ENCODE results near the gene MAML2.

The MAML2 gene

GRCh38 chr11:96144553-96144952 lies 198.4 kb downstream of the MAML2 start:
- H3K4me3 ChIP-seq = no peak overlapping the region
- DNase-seq (ENCODE audit: low spot score) = no peak

DNA sequence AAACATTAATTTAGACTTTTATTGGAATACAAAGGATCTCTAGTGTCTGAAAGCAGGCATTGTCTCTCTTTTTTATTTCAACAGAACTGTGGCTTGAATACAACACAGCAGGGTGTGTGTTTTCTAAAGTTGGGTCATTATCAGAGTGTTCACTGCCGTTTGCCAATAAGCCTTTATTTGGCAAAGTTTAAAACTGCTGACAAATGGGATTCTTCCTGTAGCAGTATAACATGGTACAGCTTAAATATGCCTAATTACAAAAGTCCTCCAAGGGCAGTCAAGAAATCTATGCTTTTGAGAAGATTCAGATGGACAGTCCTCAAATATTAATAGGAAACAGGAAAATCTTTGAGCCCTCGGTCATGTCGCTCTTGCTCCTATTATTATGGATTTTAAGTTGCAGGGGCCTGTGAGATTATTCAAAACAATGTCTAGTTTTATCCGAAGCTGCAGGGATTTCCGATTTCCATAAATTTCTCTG lies 199.9 kb downstream of the MAML2 start:
- H3K27ac ChIP-seq = peak overlapping the region in 1 of 2 donors; percentile 28
- H3K4me3 ChIP-seq = no peak overlapping the region
- DNase-seq (ENCODE audit: low spot score) = no peak
- TF ChIP-seq, protein P1, sequence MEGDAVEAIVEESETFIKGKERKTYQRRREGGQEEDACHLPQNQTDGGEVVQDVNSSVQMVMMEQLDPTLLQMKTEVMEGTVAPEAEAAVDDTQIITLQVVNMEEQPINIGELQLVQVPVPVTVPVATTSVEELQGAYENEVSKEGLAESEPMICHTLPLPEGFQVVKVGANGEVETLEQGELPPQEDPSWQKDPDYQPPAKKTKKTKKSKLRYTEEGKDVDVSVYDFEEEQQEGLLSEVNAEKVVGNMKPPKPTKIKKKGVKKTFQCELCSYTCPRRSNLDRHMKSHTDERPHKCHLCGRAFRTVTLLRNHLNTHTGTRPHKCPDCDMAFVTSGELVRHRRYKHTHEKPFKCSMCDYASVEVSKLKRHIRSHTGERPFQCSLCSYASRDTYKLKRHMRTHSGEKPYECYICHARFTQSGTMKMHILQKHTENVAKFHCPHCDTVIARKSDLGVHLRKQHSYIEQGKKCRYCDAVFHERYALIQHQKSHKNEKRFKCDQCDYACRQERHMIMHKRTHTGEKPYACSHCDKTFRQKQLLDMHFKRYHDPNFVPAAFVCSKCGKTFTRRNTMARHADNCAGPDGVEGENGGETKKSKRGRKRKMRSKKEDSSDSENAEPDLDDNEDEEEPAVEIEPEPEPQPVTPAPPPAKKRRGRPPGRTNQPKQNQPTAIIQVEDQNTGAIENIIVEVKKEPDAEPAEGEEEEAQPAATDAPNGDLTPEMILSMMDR (IDR thresholded peaks at IDR 0.05) = no peak

More at GRCh38 chr11:96144553-96144952, 198.4 kb downstream of the MAML2 start:
- TF ChIP-seq, protein P1 (IDR thresholded peaks at IDR 0.05) = no peak
- H3K27ac ChIP-seq = no peak overlapping the region

DNA sequence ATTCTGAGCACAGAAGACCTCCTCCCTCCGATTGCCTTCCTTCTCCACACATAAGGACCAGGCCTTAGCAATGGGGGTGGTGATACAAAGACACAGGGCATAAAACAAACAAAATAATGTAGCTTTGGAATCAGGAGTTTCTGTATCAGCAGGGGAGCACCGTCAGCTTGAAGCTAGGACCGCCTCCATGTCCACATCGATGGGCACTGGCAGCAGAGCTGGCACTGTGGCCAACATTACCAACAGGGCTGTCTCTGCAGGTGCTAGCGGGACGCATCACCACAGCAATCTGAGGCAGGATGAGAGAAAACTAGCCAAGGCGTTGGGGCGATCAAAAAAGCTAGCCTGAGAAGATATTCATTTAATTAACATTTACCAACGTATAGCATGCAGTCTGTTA lies 201.4 kb downstream of the MAML2 start:
- DNase-seq (ENCODE audit: low spot score) = no peak

GRCh38 chr11:96139691-96140090 lies 203.3 kb downstream of the MAML2 start:
- no peak for DNase-seq (ENCODE audit: low spot score)
- no peak overlapping the region for H3K27ac ChIP-seq
- TF ChIP-seq, protein P1 (IDR thresholded peaks at IDR 0.05) = no peak

More for the DNA sequence above, 201.4 kb downstream of the MAML2 start:
- H3K27ac ChIP-seq = no peak overlapping the region
- H3K4me3 ChIP-seq = no peak overlapping the region
- TF ChIP-seq, protein P1 (IDR thresholded peaks at IDR 0.05) = no peak

DNA sequence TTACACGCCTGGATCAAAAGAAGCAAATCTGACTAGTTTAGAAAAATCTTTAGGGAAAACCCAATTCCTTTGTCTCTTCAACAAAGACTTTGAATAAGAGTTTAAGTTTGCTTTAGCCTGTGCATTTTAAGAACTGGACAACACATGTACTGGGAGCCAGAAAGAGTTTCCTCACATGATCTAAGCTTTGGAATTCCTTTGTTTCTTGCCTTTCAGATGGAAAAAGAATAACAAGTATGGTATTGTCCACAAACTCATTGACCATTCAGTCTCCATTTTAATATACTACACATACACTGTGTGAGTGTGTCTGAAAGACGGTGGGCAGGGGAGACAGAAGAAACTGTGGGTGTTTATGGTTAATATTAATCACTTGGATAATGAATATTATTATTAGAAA lies 205.6 kb downstream of the MAML2 start:
- TF ChIP-seq, protein P1 (IDR thresholded peaks at IDR 0.05) = no peak
- no peak for DNase-seq (ENCODE audit: low spot score)
- no peak overlapping the region for H3K27ac ChIP-seq
- no peak overlapping the region for H3K4me3 ChIP-seq

More at GRCh38 chr11:96139691-96140090, 203.3 kb downstream of the MAML2 start:
- H3K4me3 ChIP-seq = no peak overlapping the region

GRCh38 chr11:96136613-96137298 lies 206.2 kb downstream of the MAML2 start:
- TF ChIP-seq, protein P1 (IDR thresholded peaks at IDR 0.05) = no peak
- Histone ChIP-seq H3K4me3 (no peak overlapping the region), H3K27ac (peak overlapping the region in 1 of 2 donors; percentile 8)
- DNase-seq (ENCODE audit: low spot score) = no peak

- no peak for DNase-seq (ENCODE audit: low spot score)
- Histone ChIP-seq H3K4me3 (no peak overlapping the region), H3K27ac (no peak overlapping the region)
- TF ChIP-seq, protein P1 (IDR thresholded peaks at IDR 0.05) = no peak
Observed at GRCh38 chr11:96134602-96135001, 208.4 kb downstream of the MAML2 start.

All from coronary artery (tissue), 2 donors.